Measurements from ENCODE around the gene TNNC2.
"Not testable (repeated sequence)": the region's sequence is repeated elsewhere in the genome, so short reads cannot be mapped to it uniquely, and the experiment has no call there.

Gene TNNC2

GRCh38 chr20:45848421-45848820 lies 21.3 kb upstream of the TNNC2 start:
- ATAC-seq (no peak), DNase-seq (no peak)

GRCh38 chr20:45845452-45845851 lies 18.3 kb upstream of the TNNC2 start:
- DNase-seq (no peak), ATAC-seq (no peak)

GRCh38 chr20:45843506-45843905 lies 16.4 kb upstream of the TNNC2 start:
- DNase-seq (no peak), ATAC-seq (no peak)

GRCh38 chr20:45842169-45842812 lies 15.2 kb upstream of the TNNC2 start:
- ATAC-seq (no peak), DNase-seq (no peak)

GRCh38 chr20:45841407-45842129 lies 14.5 kb upstream of the TNNC2 start:
- no peak for DNase-seq
- no peak for ATAC-seq

- DNase-seq (no peak), ATAC-seq (no peak)
These were observed 13.6 kb upstream of the TNNC2 start for GRCh38 chr20:45840700-45841198.

- DNase-seq (no peak), ATAC-seq (no peak)
These were observed 9.7 kb upstream of the TNNC2 start for GRCh38 chr20:45836841-45837240.

GRCh38 chr20:45835825-45836224 lies 8.7 kb upstream of the TNNC2 start:
- ATAC-seq: no peak

GRCh38 chr20:45835329-45835765 lies 8.2 kb upstream of the TNNC2 start:
- ATAC-seq (no peak), DNase-seq (no peak)

More at GRCh38 chr20:45835825-45836224, 8.7 kb upstream of the TNNC2 start:
- no peak for DNase-seq

- no peak for DNase-seq
- ATAC-seq: no peak
These were observed 7.7 kb upstream of the TNNC2 start for GRCh38 chr20:45834797-45835161.

GRCh38 chr20:45833883-45834796 lies 7.0 kb upstream of the TNNC2 start:
- peak; percentile 52 for DNase-seq

GRCh38 chr20:45833030-45833882 lies 6.1 kb upstream of the TNNC2 start, which contains the start of gene SNX21:
Gene SNX21, plus strand, starts transcription at chr20:45833799. Its CDS starts 121 bp downstream, at chr20:45833920.
- ATAC-seq (peak; percentile 50), DNase-seq (peak; percentile 40)

More at GRCh38 chr20:45833883-45834796, 7.0 kb upstream of the TNNC2 start:
- peak; percentile 68 for ATAC-seq

- DNase-seq: no peak
- no peak for ATAC-seq
These were observed 5.5 kb upstream of the TNNC2 start for GRCh38 chr20:45832619-45833018.

- not testable (repeated sequence) for DNase-seq, ATAC-seq
These were observed 2.6 kb upstream of the TNNC2 start for GRCh38 chr20:45829673-45830106.

GRCh38 chr20:45828589-45828988 lies 1.5 kb upstream of the TNNC2 start:
- DNase-seq (no peak), ATAC-seq (no peak)

GRCh38 chr20:45827712-45828111 lies 600 bp upstream of the TNNC2 start:
- ATAC-seq (no peak), DNase-seq (no peak)

GRCh38 chr20:45826381-45827019 lies 612 bp downstream of the TNNC2 start:
- DNase-seq (no peak), ATAC-seq (no peak)

- peak; percentile 56 for DNase-seq
- ATAC-seq: peak; percentile 74
These were observed 2.9 kb downstream of the TNNC2 start for GRCh38 chr20:45823949-45824835.

GRCh38 chr20:45822857-45823256 lies 4.3 kb downstream of the TNNC2 start:
- DNase-seq (no peak), ATAC-seq (no peak)

GRCh38 chr20:45821947-45822346 lies 5.2 kb downstream of the TNNC2 start:
- ATAC-seq: no peak

More at GRCh38 chr20:45821947-45822346, 5.2 kb downstream of the TNNC2 start:
- DNase-seq: no peak
